HCT116 (cell line): ENCODE measurements around the gene RBM8A.

Experiments
- EGR1 ChIP-seq: IDR thresholded peaks from 2 replicates; pipeline ENCODE4 v1.6.1; 2012; ENCODE audit warnings: low read depth
- EZH2 ChIP-seq: fragments of 200-600 bp; sonication (generic); IDR thresholded peaks from 2 replicates; pipeline ENCODE4 v1.6.1; 2017; ENCODE audit warnings: antibody characterized with exemption, mixed run types
- EZH2phosphoT487 ChIP-seq: fragments of 200-600 bp; IDR thresholded peaks from 2 replicates; pipeline ENCODE4 v1.6.1; 2018; ENCODE audit warnings: antibody characterized with exemption, borderline replicate concordance
- JUND ChIP-seq: IDR thresholded peaks from 2 replicates; pipeline ENCODE4 v1.6.1; 2012
- POLR2A ChIP-seq: IDR thresholded peaks from 2 replicates; pipeline ENCODE4 v1.7.0; 2011; ENCODE audit warnings: borderline replicate concordance; ENCODE audit not compliant: insufficient read depth, insufficient read length; ENCODE audit errors: extremely low read depth
- POLR2AphosphoS5 ChIP-seq: IDR thresholded peaks from 2 replicates; pipeline ENCODE4 v1.6.1; 2011; ENCODE audit warnings: mild to moderate bottlenecking, low read depth, low read length, moderate library complexity
- SIN3A ChIP-seq: IDR thresholded peaks from 2 replicates; pipeline ENCODE4 v1.6.1; 2012; ENCODE audit warnings: low read depth
- YY1 ChIP-seq: IDR thresholded peaks from 2 replicates; pipeline ENCODE4 v1.6.1; 2011; ENCODE audit warnings: low read length, low read depth, moderate library complexity, mild to moderate bottlenecking; ENCODE audit not compliant: insufficient replicate concordance; ENCODE audit errors: extremely low read depth
- ZFX ChIP-seq: fragments of 450-650 bp; IDR thresholded peaks from 2 replicates; pipeline ENCODE4 v1.6.1; 2017
- ZNF274 ChIP-seq: fragments of 200-500 bp; sonication (Bioruptor generic); IDR thresholded peaks from 2 replicates; pipeline ENCODE4 v1.6.1; 2014; ENCODE audit warnings: mild to moderate bottlenecking, low read depth, low read length, inconsistent platforms
- TF ChIP-seq, protein P1 (sequence below), 3 experiments: fragments of 200-600 bp in 1 of 3; sonication (generic) in 1 of 3; IDR thresholded peaks in 2 of 3; conservative IDR thresholded peaks in 1 of 3; 2 replicates each; pipeline ENCODE4 v1.5.1; 2012 to 2017; ENCODE audit warnings: low read depth in 2 of 3, low read length in 2 of 3, antibody characterized with exemption in 1 of 3, borderline replicate concordance in 1 of 3, control low read depth in 1 of 3, mild to moderate bottlenecking in 1 of 3, mixed read lengths in 1 of 3, mixed run types in 1 of 3, moderate library complexity in 1 of 3; ENCODE audit not compliant: insufficient read depth in 1 of 3
- TF ChIP-seq, protein P2 (sequence below): IDR thresholded peaks from 2 replicates; pipeline ENCODE4 v1.6.1; 2012

DNA sequence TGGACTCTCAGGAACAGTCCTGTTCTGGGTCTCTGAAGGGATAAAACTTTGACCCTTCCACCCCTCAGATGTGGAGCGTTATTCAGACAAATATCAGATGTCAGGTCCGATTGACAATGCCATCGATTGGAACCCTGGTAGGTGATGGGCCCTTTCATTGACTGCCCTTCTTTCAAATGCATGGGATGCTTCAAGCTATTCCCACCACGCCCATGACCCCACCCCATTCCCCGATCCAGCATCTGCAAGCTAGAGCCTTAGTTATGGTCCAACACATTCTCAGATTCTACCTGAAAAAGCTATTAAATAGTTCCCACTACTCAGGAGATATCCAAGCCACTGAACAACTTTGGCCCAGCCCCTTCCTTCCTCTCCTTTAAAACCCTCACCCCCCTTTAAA, 49.7 kb upstream of the RBM8A start:
- TF ChIP-seq POLR2A (no peak), EZH2 (no peak), EZH2phosphoT487 (no peak), YY1 (no peak), EGR1 (no peak), JUND (no peak), POLR2AphosphoS5 (no peak), ZNF274 (no peak), ZFX (no peak), SIN3A (no peak)
- TF ChIP-seq, protein P1, sequence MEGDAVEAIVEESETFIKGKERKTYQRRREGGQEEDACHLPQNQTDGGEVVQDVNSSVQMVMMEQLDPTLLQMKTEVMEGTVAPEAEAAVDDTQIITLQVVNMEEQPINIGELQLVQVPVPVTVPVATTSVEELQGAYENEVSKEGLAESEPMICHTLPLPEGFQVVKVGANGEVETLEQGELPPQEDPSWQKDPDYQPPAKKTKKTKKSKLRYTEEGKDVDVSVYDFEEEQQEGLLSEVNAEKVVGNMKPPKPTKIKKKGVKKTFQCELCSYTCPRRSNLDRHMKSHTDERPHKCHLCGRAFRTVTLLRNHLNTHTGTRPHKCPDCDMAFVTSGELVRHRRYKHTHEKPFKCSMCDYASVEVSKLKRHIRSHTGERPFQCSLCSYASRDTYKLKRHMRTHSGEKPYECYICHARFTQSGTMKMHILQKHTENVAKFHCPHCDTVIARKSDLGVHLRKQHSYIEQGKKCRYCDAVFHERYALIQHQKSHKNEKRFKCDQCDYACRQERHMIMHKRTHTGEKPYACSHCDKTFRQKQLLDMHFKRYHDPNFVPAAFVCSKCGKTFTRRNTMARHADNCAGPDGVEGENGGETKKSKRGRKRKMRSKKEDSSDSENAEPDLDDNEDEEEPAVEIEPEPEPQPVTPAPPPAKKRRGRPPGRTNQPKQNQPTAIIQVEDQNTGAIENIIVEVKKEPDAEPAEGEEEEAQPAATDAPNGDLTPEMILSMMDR (IDR thresholded peaks at IDR 0.05 in 2 of 3, conservative IDR thresholded peaks at IDR 0.05 in 1 of 3; ENCODE audit: borderline replicate concordance in 1 of 3, insufficient read depth in 1 of 3, low read depth in 2 of 3, low read length in 2 of 3): no peak
- TF ChIP-seq, protein P2, sequence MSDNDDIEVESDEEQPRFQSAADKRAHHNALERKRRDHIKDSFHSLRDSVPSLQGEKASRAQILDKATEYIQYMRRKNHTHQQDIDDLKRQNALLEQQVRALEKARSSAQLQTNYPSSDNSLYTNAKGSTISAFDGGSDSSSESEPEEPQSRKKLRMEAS: no peak
